ENCODE results near the gene TBX1. TPM values are rescaled to one million over a fixed set of nuclear protein-coding genes. Genes with fewer than 3 reads are reported as not detected.

Gene TBX1
- total and polyA plus RNA-seq, 8 donors = 4.4 to 12.2 (median 10.1) TPM

- DNase-seq (no peak), ATAC-seq (no peak)
- no peak for TF ChIP-seq CTCF (IDR thresholded peaks at IDR 0.05)
- Histone ChIP-seq H3K27ac (no peak overlapping the region), H3K36me3 (peaks cover 0 to 26% of the 10 kb centered on the region in 2 donors), H3K4me3 (no peak overlapping the region), H3K27me3 (peaks cover 32 to 100% of the 10 kb centered on the region in 2 donors), H3K9me3 (no peaks in the 10 kb centered on the region), H3K4me1 (peaks cover 9 to 55% of the 10 kb centered on the region in 2 donors)
- intact Hi-C loops (cut with DNase I) = no loop called here
Measured at GRCh38 chr22:19720150-19720827, 40.3 kb upstream of the TBX1 start.

- intact Hi-C loops (cut with DNase I) = no loop called here
- no peak for DNase-seq
Measured at GRCh38 chr22:19720999-19721329, 39.6 kb upstream of the TBX1 start.

DNA sequence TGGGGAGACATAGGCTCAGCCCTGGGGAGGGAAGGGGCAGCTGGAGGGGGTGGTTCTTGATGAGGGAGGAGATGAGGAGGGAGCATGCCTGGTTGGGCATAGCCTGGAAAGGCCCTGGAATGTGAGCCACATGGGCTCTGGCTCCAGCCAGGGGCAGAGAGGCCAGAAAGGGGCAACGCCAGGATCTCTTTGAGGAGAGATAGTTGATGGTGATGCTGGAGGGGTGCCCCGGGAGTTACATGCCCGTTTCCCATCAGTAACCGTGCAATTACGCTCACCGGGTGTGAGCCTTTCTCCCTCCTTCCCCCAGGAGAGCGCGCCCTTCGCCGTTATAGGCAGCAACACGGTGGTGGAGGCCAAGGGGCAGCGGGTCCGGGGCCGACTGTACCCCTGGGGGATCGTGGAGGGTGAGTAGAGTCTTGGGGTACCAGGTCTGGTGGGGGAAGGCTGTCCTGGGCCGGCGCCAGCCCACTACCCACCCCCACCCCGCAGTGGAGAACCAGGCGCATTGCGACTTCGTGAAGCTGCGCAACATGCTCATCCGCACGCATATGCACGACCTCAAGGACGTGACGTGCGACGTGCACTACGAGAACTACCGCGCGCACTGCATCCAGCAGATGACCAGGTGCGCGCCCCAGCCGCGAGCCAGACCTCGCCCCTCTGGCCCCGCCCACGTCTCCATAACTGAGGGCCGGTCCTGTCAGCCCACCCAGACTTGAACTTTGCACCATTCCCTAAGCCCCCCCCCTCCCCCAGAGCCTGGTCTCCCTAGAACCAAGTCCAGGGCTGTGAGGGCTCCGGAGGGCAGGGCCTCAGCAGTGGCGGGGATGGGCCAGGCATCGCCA lies 39.0 kb upstream of the TBX1 start:
- ATAC-seq = no peak
- Histone ChIP-seq H3K27me3 (peaks cover 27 to 91% of the 10 kb centered on the region in 2 donors), H3K4me1 (peaks cover 9 to 42% of the 10 kb centered on the region in 2 donors), H3K36me3 (peaks cover 0 to 26% of the 10 kb centered on the region in 2 donors), H3K9me3 (no peaks in the 10 kb centered on the region), H3K27ac (no peak overlapping the region), H3K4me3 (no peak overlapping the region)
- DNase-seq = no peak
- no peak for TF ChIP-seq CTCF (IDR thresholded peaks at IDR 0.05)
- intact Hi-C loops (cut with DNase I) = no loop called here

More at GRCh38 chr22:19720999-19721329, 39.6 kb upstream of the TBX1 start:
- Histone ChIP-seq H3K36me3 (peaks cover 0 to 26% of the 10 kb centered on the region in 2 donors), H3K4me1 (peaks cover 9 to 48% of the 10 kb centered on the region in 2 donors), H3K9me3 (no peaks in the 10 kb centered on the region), H3K27me3 (peaks cover 27 to 97% of the 10 kb centered on the region in 2 donors), H3K4me3 (no peak overlapping the region), H3K27ac (no peak overlapping the region)
- no peak for ATAC-seq
- TF ChIP-seq CTCF (IDR thresholded peaks at IDR 0.05) = no peak

DNA sequence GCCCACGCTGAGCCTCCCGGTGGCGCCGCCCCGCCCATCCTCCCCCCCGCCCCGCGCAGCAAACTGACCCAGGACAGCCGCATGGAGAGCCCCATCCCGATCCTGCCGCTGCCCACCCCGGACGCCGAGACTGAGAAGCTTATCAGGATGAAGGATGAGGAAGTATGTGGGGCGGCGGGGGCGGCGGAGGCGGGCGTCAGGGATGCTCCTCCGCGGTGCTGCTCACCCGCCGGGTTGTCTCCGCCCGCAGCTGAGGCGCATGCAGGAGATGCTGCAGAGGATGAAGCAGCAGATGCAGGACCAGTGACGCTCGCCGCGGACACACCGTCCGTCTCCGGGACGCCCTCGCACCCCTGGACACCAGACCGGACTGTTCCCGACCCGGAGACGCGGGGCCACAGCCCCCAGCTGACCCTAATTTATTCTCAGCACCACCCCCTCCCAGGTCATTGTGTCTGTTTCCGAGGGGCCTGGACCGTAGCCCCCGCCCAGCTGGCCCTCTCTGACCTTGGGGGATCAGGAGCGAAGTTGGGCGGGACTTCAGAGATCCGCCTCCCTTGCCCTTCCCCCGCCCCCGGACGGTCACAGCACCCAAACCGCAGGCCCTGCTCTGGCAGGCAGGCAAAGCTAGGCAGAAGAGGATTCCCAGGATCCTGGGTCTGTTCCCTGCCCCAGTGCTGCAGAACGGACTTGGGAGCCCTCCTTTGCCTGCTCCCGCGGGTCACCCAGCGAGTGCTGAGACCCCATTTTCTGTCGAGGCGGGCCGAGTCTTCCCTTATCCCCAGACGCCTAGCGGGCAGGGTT lies 38.2 kb upstream of the TBX1 start:
- no peak overlapping the region for H3K27ac ChIP-seq
- intact Hi-C loops (cut with DNase I) = no loop called here
- ATAC-seq (no peak), DNase-seq (no peak)
- TF ChIP-seq CTCF (IDR thresholded peaks at IDR 0.05) = no peak
- no peaks in the 10 kb centered on the region for H3K9me3 ChIP-seq
- H3K36me3 ChIP-seq = peaks cover 0 to 26% of the 10 kb centered on the region in 2 donors
- H3K4me3 ChIP-seq = no peak overlapping the region
- peaks cover 9 to 37% of the 10 kb centered on the region in 2 donors for H3K4me1 ChIP-seq
- H3K27me3 ChIP-seq = peaks cover 27 to 83% of the 10 kb centered on the region in 2 donors

DNA sequence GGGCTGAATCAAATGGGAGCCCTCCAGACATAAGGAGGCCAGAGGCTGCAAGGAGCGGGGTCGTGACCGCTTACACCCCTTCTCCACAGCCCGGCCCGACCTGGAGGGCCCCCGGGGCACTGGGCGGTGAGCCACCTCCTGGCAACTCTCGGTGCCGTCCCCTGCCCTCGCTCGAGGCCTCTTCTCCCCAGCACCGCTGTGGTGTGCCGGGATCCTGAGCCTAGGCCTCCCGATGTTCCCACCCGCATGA lies 37.7 kb upstream of the TBX1 start:
- peaks cover 0 to 26% of the 10 kb centered on the region in 2 donors for H3K36me3 ChIP-seq
- peaks cover 27 to 78% of the 10 kb centered on the region in 2 donors for H3K27me3 ChIP-seq
- H3K4me3 ChIP-seq = no peak overlapping the region
- TF ChIP-seq CTCF (IDR thresholded peaks at IDR 0.05) = no peak
- DNase-seq (no peak), ATAC-seq (no peak)
- intact Hi-C loops (cut with DNase I) = no loop called here
- H3K4me1 ChIP-seq = peaks cover 9 to 31% of the 10 kb centered on the region in 2 donors
- H3K9me3 ChIP-seq = no peaks in the 10 kb centered on the region
- no peak overlapping the region for H3K27ac ChIP-seq

Data from left lung (tissue), 10 donors.